IPS-20b (cell line): ENCODE measurements around the gene VENTX.
A peak's percentile ranks its signal among the peaks of the same experiment; 100 is the strongest.
"Not testable (repeated sequence)": the region's sequence is repeated elsewhere in the genome, so short reads cannot be mapped to it uniquely, and the experiment has no call there.

Experiments used
- H3K27ac ChIP-seq: one replicate; pipeline ENCODE4 v1.5.1; 2013; ENCODE audit warnings: low read length
- H3K27me3 ChIP-seq: 2 replicates; pipeline ENCODE4 v1.6.1; 2013; ENCODE audit warnings: mild to moderate bottlenecking, low read length, inconsistent platforms; ENCODE audit not compliant: insufficient read depth
- H3K36me3 ChIP-seq: 2 replicates; pipeline ENCODE4 v1.6.1; 2013; ENCODE audit warnings: low read depth, mild to moderate bottlenecking, inconsistent platforms, low read length, moderate library complexity; ENCODE audit not compliant: insufficient read depth
- H3K4me1 ChIP-seq: 2 replicates; pipeline ENCODE4 v1.6.1; 2013; ENCODE audit warnings: mild to moderate bottlenecking, control low read depth, inconsistent platforms, low read length, moderate library complexity; ENCODE audit not compliant: insufficient read depth
- H3K4me3 ChIP-seq: 2 replicates; pipeline ENCODE4 v1.5.1; 2013; ENCODE audit warnings: mild to moderate bottlenecking, low read length, inconsistent platforms
- H3K9ac ChIP-seq: 2 replicates; pipeline ENCODE4 v1.6.1; 2013; ENCODE audit warnings: low read depth, mild to moderate bottlenecking, inconsistent platforms, low read length, moderate library complexity
- H3K9me3 ChIP-seq: 2 replicates; pipeline ENCODE4 v1.6.1; 2013; ENCODE audit warnings: mild to moderate bottlenecking, low read depth, low read length, inconsistent platforms; ENCODE audit not compliant: insufficient read depth

Gene VENTX

GRCh38 chr10:133255323-133255722 lies 17.7 kb downstream of the VENTX start:
- Histone ChIP-seq H3K27ac (no peak overlapping the region), H3K4me1 (peaks cover 3% of the 10 kb centered on the region; the same call in 1 of the 2 replicates), H3K9me3 (no peaks in the 10 kb centered on the region), H3K4me3 (no peak overlapping the region), H3K9ac (no peak overlapping the region), H3K36me3 (no peaks in the 10 kb centered on the region), H3K27me3 (peaks cover 7% of the 10 kb centered on the region)

GRCh38 chr10:133257489-133258065 lies 19.9 kb downstream of the VENTX start:
- H3K27me3 ChIP-seq: peaks cover 15% of the 10 kb centered on the region
- peaks cover 3% of the 10 kb centered on the region; the same call in 1 of the 2 replicates for H3K4me1 ChIP-seq
- H3K9me3 ChIP-seq: no peaks in the 10 kb centered on the region
- no peak overlapping the region for H3K9ac ChIP-seq
- no peak overlapping the region for H3K27ac ChIP-seq
- no peaks in the 10 kb centered on the region for H3K36me3 ChIP-seq
- peak overlapping the region; percentile 57 for H3K4me3 ChIP-seq

- no peak overlapping the region for H3K9ac ChIP-seq
- H3K4me3 ChIP-seq: no peak overlapping the region; the same call in 1 of the 2 replicates
- peaks cover 22% of the 10 kb centered on the region for H3K27me3 ChIP-seq
These were observed 20.6 kb downstream of the VENTX start for GRCh38 chr10:133258066-133258817.

GRCh38 chr10:133258818-133259601 lies 21.4 kb downstream of the VENTX start:
- no peaks in the 10 kb centered on the region for H3K9me3 ChIP-seq
- H3K4me1 ChIP-seq: peaks cover 3% of the 10 kb centered on the region; the same call in 1 of the 2 replicates
- no peaks in the 10 kb centered on the region for H3K36me3 ChIP-seq
- no peak overlapping the region for H3K27ac ChIP-seq
- peaks cover 28% of the 10 kb centered on the region for H3K27me3 ChIP-seq
- no peak overlapping the region for H3K9ac ChIP-seq
- no peak overlapping the region for H3K4me3 ChIP-seq

More at GRCh38 chr10:133258066-133258817, 20.6 kb downstream of the VENTX start:
- Histone ChIP-seq H3K27ac (no peak overlapping the region), H3K4me1 (peaks cover 3% of the 10 kb centered on the region; the same call in 1 of the 2 replicates), H3K36me3 (no peaks in the 10 kb centered on the region), H3K9me3 (no peaks in the 10 kb centered on the region)

GRCh38 chr10:133259602-133259989 lies 21.9 kb downstream of the VENTX start:
- H3K4me3 ChIP-seq: no peak overlapping the region
- no peak overlapping the region for H3K27ac ChIP-seq
- H3K4me1 ChIP-seq: peaks cover 3% of the 10 kb centered on the region; the same call in 1 of the 2 replicates
- no peak overlapping the region for H3K9ac ChIP-seq
- no peaks in the 10 kb centered on the region for H3K36me3 ChIP-seq
- no peaks in the 10 kb centered on the region for H3K9me3 ChIP-seq
- peaks cover 28% of the 10 kb centered on the region for H3K27me3 ChIP-seq

- H3K36me3 ChIP-seq: no peaks in the 10 kb centered on the region
- no peak overlapping the region for H3K27ac ChIP-seq
- H3K9ac ChIP-seq: peak overlapping the region; percentile 48; the same call in 1 of the 2 replicates
- peak overlapping the region; percentile 66 for H3K4me3 ChIP-seq
- no peaks in the 10 kb centered on the region for H3K9me3 ChIP-seq
- peaks cover 3% of the 10 kb centered on the region; the same call in 1 of the 2 replicates for H3K4me1 ChIP-seq
- peaks cover 28% of the 10 kb centered on the region for H3K27me3 ChIP-seq
These were observed 23.5 kb downstream of the VENTX start for GRCh38 chr10:133260895-133261725.

- Histone ChIP-seq H3K36me3 (no peaks in the 10 kb centered on the region), H3K27me3 (peaks cover 28% of the 10 kb centered on the region), H3K4me3 (peak overlapping the region; percentile 66), H3K9ac (peak overlapping the region; percentile 48; the same call in 1 of the 2 replicates), H3K27ac (no peak overlapping the region), H3K4me1 (peaks cover 3% of the 10 kb centered on the region; the same call in 1 of the 2 replicates), H3K9me3 (no peaks in the 10 kb centered on the region)
These were observed 24.2 kb downstream of the VENTX start for GRCh38 chr10:133261726-133262325.

GRCh38 chr10:133262696-133263095 lies 25.0 kb downstream of the VENTX start:
- no peaks in the 10 kb centered on the region for H3K36me3 ChIP-seq
- no peak overlapping the region for H3K9ac ChIP-seq
- no peaks in the 10 kb centered on the region for H3K4me1 ChIP-seq
- H3K27me3 ChIP-seq: peaks cover 28% of the 10 kb centered on the region
- no peak overlapping the region for H3K27ac ChIP-seq
- no peak overlapping the region for H3K4me3 ChIP-seq
- H3K9me3 ChIP-seq: no peaks in the 10 kb centered on the region

- no peaks in the 10 kb centered on the region for H3K9me3 ChIP-seq
- no peak overlapping the region for H3K4me3 ChIP-seq
- peaks cover 28% of the 10 kb centered on the region for H3K27me3 ChIP-seq
- H3K4me1 ChIP-seq: no peaks in the 10 kb centered on the region
- H3K9ac ChIP-seq: no peak overlapping the region
- no peaks in the 10 kb centered on the region for H3K36me3 ChIP-seq
- H3K27ac ChIP-seq: no peak overlapping the region
These were observed 26.0 kb downstream of the VENTX start for GRCh38 chr10:133263674-133264073.

- Histone ChIP-seq H3K27ac (no peak overlapping the region), H3K4me1 (no peaks in the 10 kb centered on the region), H3K9ac (no peak overlapping the region), H3K36me3 (no peaks in the 10 kb centered on the region), H3K9me3 (no peaks in the 10 kb centered on the region), H3K27me3 (peaks cover 28% of the 10 kb centered on the region), H3K4me3 (no peak overlapping the region)
These were observed 26.8 kb downstream of the VENTX start for GRCh38 chr10:133264461-133264860.

- not testable (repeated sequence) for H3K27ac ChIP-seq, H3K4me3 ChIP-seq, H3K4me1 ChIP-seq
These were observed 27.4 kb downstream of the VENTX start for GRCh38 chr10:133265052-133265451.

More at GRCh38 chr10:133265052-133265451, 27.4 kb downstream of the VENTX start:
- not testable (repeated sequence) for H3K36me3 ChIP-seq, H3K9me3 ChIP-seq, H3K9ac ChIP-seq
- H3K27me3 ChIP-seq: peaks cover 23% of the 10 kb centered on the region
